ENCODE results near the gene PLEKHM3.

The PLEKHM3 gene

GRCh38 chr2:207808119-207808518 is 217.2 kb downstream of the PLEKHM3 start:
- Histone ChIP-seq H3K4me2 (ENCODE audit: low read depth, low read length, poor library complexity, severe bottlenecking) (no peak overlapping the region), H3F3A (ENCODE audit: insufficient read depth) (no peaks in the 10 kb centered on the region), H3K36me3 (ENCODE audit: low read length) (no peaks in the 10 kb centered on the region), H3K27me3 (ENCODE audit: low read length) (no peaks in the 10 kb centered on the region), H3K9me3 (ENCODE audit: insufficient read depth, low read length) (no peaks in the 10 kb centered on the region), H3K9me2 (replicated peaks; ENCODE audit: insufficient read depth, low read length) (no peaks in the 10 kb centered on the region), H3K79me2 (ENCODE audit: insufficient read depth, low read length) (no peaks in the 10 kb centered on the region), H3K9ac (ENCODE audit: low read length) (no peak overlapping the region), H4K20me1 (ENCODE audit: low read depth, low read length) (no peaks in the 10 kb centered on the region), H3K27ac (ENCODE audit: low read depth, low read length) (no peak overlapping the region), H2AFZ (ENCODE audit: low read depth, low read length, severe bottlenecking) (no peak overlapping the region), H3K4me3 (ENCODE audit: insufficient read depth, low read length, poor library complexity, severe bottlenecking) (no peak overlapping the region)
- TF ChIP-seq CTCF (IDR thresholded peaks at IDR 0.05; ENCODE audit: insufficient read depth, low read length, poor library complexity, severe bottlenecking), result no peak
- TF ChIP-seq EZH2phosphoT487 (conservative IDR thresholded peaks at IDR 0.05; ENCODE audit: low read length), result no peak

- Histone ChIP-seq H2AFZ (ENCODE audit: low read depth, low read length, severe bottlenecking) (no peak overlapping the region), H3K9me2 (replicated peaks; ENCODE audit: insufficient read depth, low read length) (no peaks in the 10 kb centered on the region), H3K4me3 (ENCODE audit: insufficient read depth, low read length, poor library complexity, severe bottlenecking) (no peak overlapping the region), H3K27me3 (ENCODE audit: low read length) (no peaks in the 10 kb centered on the region), H3F3A (ENCODE audit: insufficient read depth) (no peaks in the 10 kb centered on the region), H3K27ac (ENCODE audit: low read depth, low read length) (no peak overlapping the region), H3K9ac (ENCODE audit: low read length) (no peak overlapping the region), H3K79me2 (ENCODE audit: insufficient read depth, low read length) (no peaks in the 10 kb centered on the region), H4K20me1 (ENCODE audit: low read depth, low read length) (no peaks in the 10 kb centered on the region), H3K4me2 (ENCODE audit: low read depth, low read length, poor library complexity, severe bottlenecking) (no peak overlapping the region), H3K36me3 (ENCODE audit: low read length) (no peaks in the 10 kb centered on the region), H3K9me3 (ENCODE audit: insufficient read depth, low read length) (no peaks in the 10 kb centered on the region)
- TF ChIP-seq EZH2phosphoT487 (conservative IDR thresholded peaks at IDR 0.05; ENCODE audit: low read length) (no peak), CTCF (IDR thresholded peaks at IDR 0.05; ENCODE audit: insufficient read depth, low read length, poor library complexity, severe bottlenecking) (no peak)
Measured at GRCh38 chr2:207807516-207807915, 217.8 kb downstream of the PLEKHM3 start.

- no peaks in the 10 kb centered on the region for H3F3A ChIP-seq (ENCODE audit: insufficient read depth)
- no peak overlapping the region for H3K4me3 ChIP-seq (ENCODE audit: insufficient read depth, low read length, poor library complexity, severe bottlenecking)
- H3K27me3 ChIP-seq (ENCODE audit: low read length), result no peaks in the 10 kb centered on the region
- no peaks in the 10 kb centered on the region for H3K79me2 ChIP-seq (ENCODE audit: insufficient read depth, low read length)
- H3K27ac ChIP-seq (ENCODE audit: low read depth, low read length), result no peak overlapping the region
- no peak for TF ChIP-seq EZH2phosphoT487 (conservative IDR thresholded peaks at IDR 0.05; ENCODE audit: low read length)
- TF ChIP-seq CTCF (IDR thresholded peaks at IDR 0.05; ENCODE audit: insufficient read depth, low read length, poor library complexity, severe bottlenecking), result no peak
- H3K9me3 ChIP-seq (ENCODE audit: insufficient read depth, low read length), result no peaks in the 10 kb centered on the region
- no peaks in the 10 kb centered on the region for H4K20me1 ChIP-seq (ENCODE audit: low read depth, low read length)
- H2AFZ ChIP-seq (ENCODE audit: low read depth, low read length, severe bottlenecking), result no peak overlapping the region
- no peaks in the 10 kb centered on the region for H3K36me3 ChIP-seq (ENCODE audit: low read length)
- no peak overlapping the region for H3K9ac ChIP-seq (ENCODE audit: low read length)
- no peak overlapping the region for H3K4me2 ChIP-seq (ENCODE audit: low read depth, low read length, poor library complexity, severe bottlenecking)
- no peaks in the 10 kb centered on the region for H3K9me2 ChIP-seq (replicated peaks; ENCODE audit: insufficient read depth, low read length)
Measured at GRCh38 chr2:207805566-207806226, 219.6 kb downstream of the PLEKHM3 start.
